Brain pericyte (primary cell): Measurements from ENCODE around the gene GABRA4.
A peak's percentile ranks its signal among the peaks of the same experiment; 100 is the strongest.

ENCODE experiments used
- DNase-seq: peaks from one replicate; pipeline ENCODE4 v3.0.0-alpha.2; 2012; ENCODE audit warnings: low read depth, low spot score

Gene GABRA4

GRCh38 chr4:46931981-46932380 lies 61.4 kb downstream of the GABRA4 start:
- DNase-seq: peak; percentile 7

- no peak for DNase-seq
Measured at GRCh38 chr4:46930891-46931290, 62.5 kb downstream of the GABRA4 start.

- no peak for DNase-seq
Measured at GRCh38 chr4:46927201-46927600, 66.2 kb downstream of the GABRA4 start.

- DNase-seq: no peak
Measured at GRCh38 chr4:46924789-46925529, 68.4 kb downstream of the GABRA4 start.

- DNase-seq: no peak
Measured at GRCh38 chr4:46922205-46922604, 71.2 kb downstream of the GABRA4 start.

- DNase-seq: no peak
Measured at GRCh38 chr4:46909078-46909477, 84.3 kb downstream of the GABRA4 start, which contains the start of gene COX7B2. COX7B2 (minus strand) TSS chr4:46909245; CDS start chr4:46735192, 174,053 bp downstream.

GRCh38 chr4:46908148-46908547 lies 85.2 kb downstream of the GABRA4 start:
- no peak for DNase-seq

GRCh38 chr4:46900082-46900481 lies 93.3 kb downstream of the GABRA4 start:
- no peak for DNase-seq

GRCh38 chr4:46894826-46895225 lies 98.6 kb downstream of the GABRA4 start:
- no peak for DNase-seq

GRCh38 chr4:46890056-46890455 lies 103.3 kb downstream of the GABRA4 start:
- DNase-seq: no peak

GRCh38 chr4:46889410-46889809 lies 104.0 kb downstream of the GABRA4 start:
- no peak for DNase-seq

- DNase-seq: no peak
Measured at GRCh38 chr4:46886711-46887110, 106.7 kb downstream of the GABRA4 start.

GRCh38 chr4:46878641-46879040 lies 114.7 kb downstream of the GABRA4 start:
- no peak for DNase-seq

GRCh38 chr4:46874811-46875210 lies 118.6 kb downstream of the GABRA4 start:
- no peak for DNase-seq

- no peak for DNase-seq
Measured at GRCh38 chr4:46870411-46870810, 123.0 kb downstream of the GABRA4 start.
